NT2/D1 (cell line): ENCODE measurements around the gene PNMA8C.
"Not testable (repeated sequence)": the region's sequence is repeated elsewhere in the genome, so short reads cannot be mapped to it uniquely, and the experiment has no call there.

Experiments
- DNase-seq: peaks from one replicate; pipeline ENCODE4 v3.0.0-alpha.2; 2011; ENCODE audit warnings: low read depth, low spot score
- H3K27me3 ChIP-seq: 2 replicates; pipeline ENCODE4 v1.6.0; 2011; ENCODE audit warnings: mild to moderate bottlenecking; ENCODE audit not compliant: insufficient read length, insufficient read depth
- H3K36me3 ChIP-seq: 2 replicates; pipeline ENCODE4 v1.6.1; 2011; ENCODE audit warnings: mild to moderate bottlenecking, low read length, mixed read lengths; ENCODE audit not compliant: insufficient read depth, insufficient read length
- H3K4me1 ChIP-seq: 2 replicates; pipeline ENCODE4 v1.5.1; 2011; ENCODE audit not compliant: insufficient read depth, insufficient read length
- H3K4me3 ChIP-seq: 2 replicates; pipeline ENCODE4 v1.5.1; 2011; ENCODE audit warnings: low read depth; ENCODE audit not compliant: insufficient read length
- H3K9ac ChIP-seq: 2 replicates; pipeline ENCODE4 v1.6.0; 2011; ENCODE audit warnings: low read depth; ENCODE audit not compliant: insufficient read length
- H3K9me3 ChIP-seq: 2 replicates; pipeline ENCODE4 v1.5.1; 2011; ENCODE audit warnings: mild to moderate bottlenecking, low read length; ENCODE audit not compliant: insufficient read depth
- SUZ12 ChIP-seq: IDR thresholded peaks from 2 replicates; pipeline ENCODE4 v1.6.1; 2011; ENCODE audit not compliant: insufficient read length, insufficient read depth; ENCODE audit errors: extremely low read depth
- YY1 ChIP-seq: IDR thresholded peaks from 2 replicates; pipeline ENCODE4 v1.6.1; 2011; ENCODE audit not compliant: insufficient read length, insufficient read depth
- ZNF274 ChIP-seq: IDR thresholded peaks from 2 replicates; pipeline ENCODE4 v1.6.1; 2011; ENCODE audit warnings: mild to moderate bottlenecking, low read depth, low read length

The PNMA8C gene

DNA sequence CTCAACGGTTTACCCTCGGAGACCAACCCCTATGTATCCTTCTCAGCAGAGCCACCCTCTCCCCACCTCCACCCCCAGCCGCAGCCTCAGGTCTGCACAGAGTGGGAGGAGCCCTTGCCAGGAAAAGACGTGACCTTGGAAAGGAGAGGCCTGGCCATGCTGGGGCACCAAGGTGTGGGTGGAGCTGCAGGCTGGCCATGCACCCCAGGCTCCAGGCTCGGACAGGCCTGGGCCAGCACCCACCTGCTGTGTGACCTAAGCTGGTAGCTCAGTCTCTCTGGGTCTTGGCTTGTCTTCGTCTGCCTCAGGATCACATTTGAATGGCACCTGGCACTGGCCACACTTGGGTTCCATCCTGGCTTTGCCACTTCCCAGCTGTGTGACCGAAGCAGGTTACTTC, 44.9 kb downstream of the PNMA8C start:
- Histone ChIP-seq H3K4me1 (peaks cover 2% of the 10 kb centered on the region), H3K9me3 (no peaks in the 10 kb centered on the region), H3K36me3 (peaks cover 85% of the 10 kb centered on the region), H3K4me3 (no peak overlapping the region), H3K9ac (no peak overlapping the region), H3K27me3 (no peaks in the 10 kb centered on the region)
- TF ChIP-seq SUZ12 (no peak), ZNF274 (no peak), YY1 (no peak)
- DNase-seq = no peak

DNA sequence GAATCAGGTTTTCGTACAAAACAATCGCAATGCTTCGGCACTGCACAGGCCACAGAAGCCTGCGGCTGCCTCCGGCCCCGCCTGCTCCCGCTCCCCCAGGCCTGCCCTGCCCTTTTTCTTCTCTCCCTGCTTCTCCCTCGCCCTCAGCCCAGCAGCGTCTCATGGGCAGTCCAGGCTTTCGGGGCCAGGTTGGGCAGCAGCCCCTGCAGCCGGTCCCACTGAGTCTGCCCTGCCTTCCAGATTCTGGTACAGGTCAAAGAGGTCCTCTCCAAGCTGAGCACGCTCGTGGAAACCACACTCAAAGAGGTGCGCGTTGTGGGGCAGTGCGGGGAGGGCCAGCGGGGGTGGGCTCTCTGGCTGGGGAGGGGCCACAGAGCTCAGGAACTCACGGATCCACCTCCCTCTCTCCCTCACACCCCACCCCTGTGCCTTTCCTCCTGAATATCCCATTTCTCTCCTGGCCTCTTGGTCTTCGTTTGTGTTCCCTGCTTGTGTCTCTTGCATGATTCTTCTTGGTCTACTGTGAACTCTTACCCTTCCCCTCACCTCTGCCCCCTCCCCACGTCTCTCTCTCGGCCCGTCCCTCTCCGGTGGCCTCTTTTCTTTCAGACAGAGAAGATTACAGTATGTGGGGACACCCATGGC, 45.4 kb downstream of the PNMA8C start:
- no peak for TF ChIP-seq YY1
- Histone ChIP-seq H3K27me3 (no peaks in the 10 kb centered on the region), H3K9me3 (no peaks in the 10 kb centered on the region), H3K4me3 (no peak overlapping the region), H3K4me1 (peaks cover 2% of the 10 kb centered on the region), H3K36me3 (peaks cover 85% of the 10 kb centered on the region), H3K9ac (no peak overlapping the region)
- DNase-seq = no peak

DNA sequence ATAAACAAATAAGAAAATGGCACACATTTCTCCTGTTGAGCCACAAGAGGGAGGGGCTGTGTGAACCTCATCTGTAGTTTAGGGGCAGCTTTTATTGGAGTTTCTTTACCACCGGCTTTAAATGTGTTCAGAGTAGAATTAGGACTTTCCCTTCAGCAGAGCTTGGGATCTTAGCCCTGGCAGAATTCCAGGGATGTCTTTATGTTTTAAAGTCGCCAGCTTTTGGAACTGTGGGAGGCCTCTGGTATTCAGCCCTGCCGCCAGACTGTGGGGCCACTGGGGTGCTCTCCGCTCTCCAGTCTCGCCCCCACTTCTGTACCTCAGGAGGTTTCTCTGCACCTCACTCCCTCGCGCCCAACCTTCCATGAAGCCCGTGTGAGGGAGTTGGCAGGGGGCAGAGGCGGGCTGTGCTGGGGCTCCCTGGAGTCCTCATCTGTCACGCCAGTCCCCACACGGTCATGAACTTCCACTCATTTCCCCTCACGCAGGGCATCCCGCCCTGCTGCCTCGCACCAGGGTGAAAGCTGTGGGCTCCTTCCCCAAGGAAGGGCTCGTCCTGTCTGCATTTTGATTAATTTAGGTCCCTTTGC, 46.9 kb downstream of the PNMA8C start:
- H3K27me3 ChIP-seq = no peaks in the 10 kb centered on the region
- no peak overlapping the region for H3K4me3 ChIP-seq
- no peak for DNase-seq
- peaks cover 85% of the 10 kb centered on the region for H3K36me3 ChIP-seq
- H3K9ac ChIP-seq = no peak overlapping the region
- H3K9me3 ChIP-seq = no peaks in the 10 kb centered on the region
- H3K4me1 ChIP-seq = no peaks in the 10 kb centered on the region
- TF ChIP-seq SUZ12 (no peak), YY1 (no peak), ZNF274 (no peak)

DNA sequence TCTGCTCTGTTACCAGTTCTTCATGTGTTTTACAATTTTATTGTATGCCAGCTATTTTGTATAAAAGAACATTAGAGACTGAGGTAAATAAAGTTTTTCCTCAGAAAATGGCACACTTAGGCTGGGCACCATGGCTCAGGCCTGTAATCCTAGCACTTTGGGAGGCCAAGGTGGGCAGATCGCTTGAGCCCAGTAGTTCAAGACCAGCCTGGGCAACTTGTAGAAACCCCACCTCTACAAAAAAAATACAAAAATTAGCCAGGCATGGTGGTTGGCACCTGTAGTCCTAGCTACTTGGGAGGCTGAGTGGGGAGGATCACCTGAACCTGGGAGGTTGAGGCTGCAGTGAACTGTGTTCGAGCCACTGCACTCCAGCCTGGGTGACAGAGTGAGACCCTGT, 47.4 kb downstream of the PNMA8C start:
- Histone ChIP-seq H3K27me3 (no peaks in the 10 kb centered on the region), H3K36me3 (peaks cover 86% of the 10 kb centered on the region), H3K4me3 (no peak overlapping the region), H3K9me3 (no peaks in the 10 kb centered on the region), H3K9ac (no peak overlapping the region), H3K4me1 (no peaks in the 10 kb centered on the region)
- no peak for DNase-seq
- TF ChIP-seq ZNF274 = no peak

DNA sequence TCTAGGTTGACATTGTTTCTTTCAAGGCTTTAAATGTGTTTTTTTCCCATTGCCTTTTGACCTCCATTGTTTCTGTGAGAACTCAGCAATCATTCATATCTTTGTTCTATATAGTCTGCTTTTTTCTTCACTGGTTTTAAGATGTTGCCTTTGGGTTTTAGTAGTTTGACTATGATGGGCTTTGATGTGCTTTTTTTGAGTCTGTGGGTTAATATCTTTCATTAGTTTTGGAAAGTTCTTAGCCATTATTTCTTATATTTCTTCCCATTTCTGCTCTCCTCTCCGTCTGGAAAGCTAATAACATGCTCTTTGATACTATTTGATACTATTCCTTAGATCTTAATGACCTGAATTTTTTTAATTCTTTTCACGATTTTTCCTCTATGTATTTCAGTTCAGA, 48.0 kb downstream of the PNMA8C start:
- no peak for DNase-seq

DNA sequence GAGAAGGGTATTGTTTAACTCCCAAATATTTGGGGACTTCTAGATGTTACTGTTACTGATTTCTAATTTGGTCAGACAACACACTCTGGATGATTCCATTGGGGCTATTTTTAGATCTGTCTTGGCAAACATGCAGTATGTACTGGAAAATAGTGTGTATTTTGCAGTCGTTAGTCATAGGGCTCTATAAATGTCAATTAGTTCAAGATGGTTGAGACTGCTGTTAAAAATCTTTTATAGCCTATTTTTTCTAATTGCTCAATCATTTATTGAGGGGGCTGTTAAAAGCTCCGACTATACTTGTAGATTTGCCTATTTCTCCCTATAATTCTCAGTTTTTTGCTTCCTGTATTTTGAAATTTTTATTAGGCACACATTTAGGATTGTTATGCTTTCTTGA, 50.5 kb downstream of the PNMA8C start:
- no peak overlapping the region for H3K9ac ChIP-seq
- TF ChIP-seq ZNF274 (no peak), YY1 (no peak), SUZ12 (no peak)
- H3K4me1 ChIP-seq = peaks cover 7% of the 10 kb centered on the region
- H3K9me3 ChIP-seq = no peaks in the 10 kb centered on the region
- no peak overlapping the region for H3K4me3 ChIP-seq
- peaks cover 79% of the 10 kb centered on the region for H3K36me3 ChIP-seq
- DNase-seq = no peak
- no peaks in the 10 kb centered on the region for H3K27me3 ChIP-seq

More for the DNA sequence above, 48.0 kb downstream of the PNMA8C start:
- H3K27me3 ChIP-seq = no peaks in the 10 kb centered on the region
- no peaks in the 10 kb centered on the region for H3K4me1 ChIP-seq
- TF ChIP-seq YY1 (no peak), ZNF274 (no peak), SUZ12 (no peak)
- H3K9ac ChIP-seq = no peak overlapping the region
- H3K4me3 ChIP-seq = no peak overlapping the region
- no peaks in the 10 kb centered on the region for H3K9me3 ChIP-seq
- H3K36me3 ChIP-seq = peaks cover 86% of the 10 kb centered on the region

DNA sequence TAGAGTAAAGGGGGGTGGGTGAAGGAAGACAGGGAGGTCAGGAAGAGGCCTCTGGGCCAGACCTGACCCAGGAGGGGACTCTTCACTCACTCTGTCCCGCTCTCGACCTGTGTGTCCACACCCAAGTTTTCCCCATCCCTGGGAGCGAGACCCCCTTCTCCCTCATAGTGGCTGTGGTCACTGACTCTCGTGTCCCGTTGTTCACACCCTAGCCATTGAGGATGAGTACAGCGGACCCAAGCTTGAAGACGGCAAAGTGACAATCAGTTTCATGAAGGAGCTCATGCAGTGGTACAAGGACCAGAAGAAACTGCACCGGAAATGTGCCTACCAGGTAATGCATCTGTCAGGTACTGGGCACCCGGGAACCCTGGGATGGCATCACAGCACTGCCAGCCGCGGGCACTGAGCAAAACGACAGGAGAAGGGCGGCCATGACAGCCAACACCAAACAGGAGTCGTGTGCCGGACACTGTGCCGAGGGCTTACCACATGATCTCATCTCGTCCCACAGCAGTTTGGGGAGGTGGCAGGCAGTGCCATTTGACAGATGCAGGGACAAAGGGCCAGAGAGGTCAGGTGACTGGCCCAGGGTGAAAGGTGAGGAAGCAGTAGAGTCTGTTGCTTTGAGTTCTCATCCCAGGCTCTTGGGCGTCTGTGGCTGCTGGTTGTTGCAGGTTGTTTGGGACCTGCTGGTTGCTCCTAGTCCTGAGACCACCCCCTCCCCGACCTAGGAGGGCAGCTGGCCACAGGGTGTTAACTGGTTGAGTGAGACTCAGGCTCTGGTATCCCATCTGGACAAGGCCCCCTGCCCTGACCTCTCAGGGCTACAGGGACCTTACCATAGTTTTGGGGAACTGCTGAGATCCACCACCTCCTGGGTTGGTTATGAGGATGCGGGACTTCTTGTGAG, 52.2 kb downstream of the PNMA8C start:
- DNase-seq = no peak
- Histone ChIP-seq H3K36me3 (peaks cover 63% of the 10 kb centered on the region), H3K9ac (no peak overlapping the region), H3K4me1 (peaks cover 16% of the 10 kb centered on the region), H3K27me3 (no peaks in the 10 kb centered on the region), H3K9me3 (no peaks in the 10 kb centered on the region), H3K4me3 (no peak overlapping the region)
- TF ChIP-seq YY1 (no peak), SUZ12 (no peak), ZNF274 (no peak)

DNA sequence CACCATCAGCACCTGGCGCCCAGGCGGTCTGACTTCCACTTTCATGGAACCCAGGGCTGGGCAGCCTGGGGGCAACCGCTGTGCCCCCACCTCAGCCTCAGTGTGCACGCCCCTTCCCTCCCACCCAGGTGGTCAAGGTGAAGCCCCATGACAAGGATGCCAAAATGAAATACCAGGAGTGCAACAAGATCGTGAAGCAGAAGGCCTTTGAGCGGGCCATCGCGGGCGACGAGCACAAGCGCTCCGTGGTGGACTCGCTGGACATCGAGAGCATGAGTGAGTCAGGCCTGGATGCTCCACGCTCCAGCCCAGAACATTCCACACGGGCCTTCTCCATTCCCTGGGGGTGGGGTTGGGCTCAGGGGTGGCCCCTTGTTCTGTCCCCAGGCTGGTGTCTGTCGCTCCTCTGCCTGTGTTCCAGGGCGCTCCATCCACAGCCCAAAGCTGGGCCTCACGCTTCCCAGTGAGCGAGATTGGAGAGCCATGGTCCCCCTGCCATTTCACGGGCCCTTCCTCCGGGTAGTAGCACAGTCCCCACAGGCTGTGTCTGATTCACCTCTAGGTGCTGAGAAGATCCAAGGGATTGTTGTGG, 53.2 kb downstream of the PNMA8C start:
- peaks cover 20% of the 10 kb centered on the region for H3K4me1 ChIP-seq
- not testable (repeated sequence) for H3K9ac ChIP-seq, H3K9me3 ChIP-seq, H3K27me3 ChIP-seq, DNase-seq, H3K4me3 ChIP-seq
- H3K36me3 ChIP-seq = peaks cover 63% of the 10 kb centered on the region
